Stimulated activated memory B cell treated with anti-CD40 and anti-IgM and Interleukin-4, amounts not matched to agents 10 μg/mL and 1 μg/mL and 100 μg/mL, for 72 hours (primary cell): ENCODE measurements around the gene ABCG1.
A peak's percentile ranks its signal among the peaks of the same experiment; 100 is the strongest.

Experiments
- ATAC-seq: fragments of 150-1000 bp; cut with Tn5 transposase; 2 replicates; pipeline ENCODE4 v1.10.0; 2021
- H3K27ac Mint-ChIP-seq: one replicate; pipeline ENCODE4 v1.8.0; 2022; ENCODE audit warnings: mild to moderate bottlenecking, mixed read lengths
- H3K27me3 Mint-ChIP-seq: one replicate; pipeline ENCODE4 v1.8.0; 2022; ENCODE audit warnings: mixed read lengths
- H3K36me3 Mint-ChIP-seq: one replicate; pipeline ENCODE4 v1.8.0; 2022; ENCODE audit warnings: mixed read lengths
- H3K4me1 Mint-ChIP-seq: one replicate; pipeline ENCODE4 v1.8.0; 2022; ENCODE audit warnings: mixed read lengths
- H3K4me3 Mint-ChIP-seq: one replicate; pipeline ENCODE4 v1.8.0; 2022; ENCODE audit warnings: mild to moderate bottlenecking, moderate library complexity, mixed read lengths
- H3K9me3 Mint-ChIP-seq: one replicate; pipeline ENCODE4 v1.8.0; 2022; ENCODE audit warnings: mixed read lengths

The ABCG1 gene

DNA sequence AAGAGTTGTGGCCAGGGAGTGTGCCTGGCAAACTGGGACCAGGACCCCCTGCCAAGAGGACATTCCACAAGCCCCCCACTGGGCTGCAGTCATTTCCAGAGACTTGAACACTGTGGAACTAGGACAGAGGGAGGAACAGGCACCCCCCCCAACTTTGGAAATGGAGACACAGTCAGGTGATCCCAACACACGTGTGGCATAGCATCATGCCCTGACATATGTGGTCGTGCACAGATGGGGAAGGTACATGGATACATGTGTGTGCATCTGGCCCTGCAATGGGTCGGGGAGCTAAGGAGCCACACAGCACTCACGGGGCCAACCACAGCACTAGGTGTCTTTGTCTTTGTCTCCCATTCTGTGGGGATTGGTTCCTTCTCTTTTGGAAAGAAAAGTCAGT is 102.9 kb downstream of the ABCG1 start:
- Mint-ChIP-seq H3K9me3 (peaks cover 3% of the 10 kb centered on the region), H3K4me3 (no peak overlapping the region)
- no peak for ATAC-seq

DNA sequence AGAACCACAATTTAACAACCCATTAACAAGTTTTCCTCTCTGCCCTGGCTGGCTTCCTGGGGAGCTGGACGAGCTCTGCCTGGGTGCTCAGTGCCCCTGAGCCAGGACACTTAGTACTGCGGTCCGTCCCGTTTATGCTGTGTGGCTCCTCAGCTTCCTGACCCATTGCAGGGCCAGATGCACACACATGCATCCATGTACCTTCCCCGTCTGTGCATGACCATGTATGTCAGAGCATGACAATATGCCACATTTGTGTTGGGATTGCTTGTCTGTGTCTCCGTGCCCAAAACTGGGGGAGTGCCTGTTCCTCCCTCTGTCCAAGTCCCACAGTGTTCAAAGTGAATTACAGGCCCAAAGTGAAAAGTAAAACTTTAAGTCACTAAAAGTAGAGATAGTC is 106.0 kb downstream of the ABCG1 start:
- Mint-ChIP-seq H3K27ac (no peak overlapping the region), H3K4me1 (peaks cover 4% of the 10 kb centered on the region), H3K9me3 (peaks cover 3% of the 10 kb centered on the region), H3K4me3 (no peak overlapping the region), H3K27me3 (peaks cover 61% of the 10 kb centered on the region), H3K36me3 (no peaks in the 10 kb centered on the region)
- no peak for ATAC-seq

More for the DNA sequence above, 102.9 kb downstream of the ABCG1 start:
- H3K4me1 Mint-ChIP-seq = peaks cover 13% of the 10 kb centered on the region
- peak overlapping the region; percentile 28 for H3K27ac Mint-ChIP-seq
- H3K27me3 Mint-ChIP-seq = peaks cover 79% of the 10 kb centered on the region
- no peaks in the 10 kb centered on the region for H3K36me3 Mint-ChIP-seq

DNA sequence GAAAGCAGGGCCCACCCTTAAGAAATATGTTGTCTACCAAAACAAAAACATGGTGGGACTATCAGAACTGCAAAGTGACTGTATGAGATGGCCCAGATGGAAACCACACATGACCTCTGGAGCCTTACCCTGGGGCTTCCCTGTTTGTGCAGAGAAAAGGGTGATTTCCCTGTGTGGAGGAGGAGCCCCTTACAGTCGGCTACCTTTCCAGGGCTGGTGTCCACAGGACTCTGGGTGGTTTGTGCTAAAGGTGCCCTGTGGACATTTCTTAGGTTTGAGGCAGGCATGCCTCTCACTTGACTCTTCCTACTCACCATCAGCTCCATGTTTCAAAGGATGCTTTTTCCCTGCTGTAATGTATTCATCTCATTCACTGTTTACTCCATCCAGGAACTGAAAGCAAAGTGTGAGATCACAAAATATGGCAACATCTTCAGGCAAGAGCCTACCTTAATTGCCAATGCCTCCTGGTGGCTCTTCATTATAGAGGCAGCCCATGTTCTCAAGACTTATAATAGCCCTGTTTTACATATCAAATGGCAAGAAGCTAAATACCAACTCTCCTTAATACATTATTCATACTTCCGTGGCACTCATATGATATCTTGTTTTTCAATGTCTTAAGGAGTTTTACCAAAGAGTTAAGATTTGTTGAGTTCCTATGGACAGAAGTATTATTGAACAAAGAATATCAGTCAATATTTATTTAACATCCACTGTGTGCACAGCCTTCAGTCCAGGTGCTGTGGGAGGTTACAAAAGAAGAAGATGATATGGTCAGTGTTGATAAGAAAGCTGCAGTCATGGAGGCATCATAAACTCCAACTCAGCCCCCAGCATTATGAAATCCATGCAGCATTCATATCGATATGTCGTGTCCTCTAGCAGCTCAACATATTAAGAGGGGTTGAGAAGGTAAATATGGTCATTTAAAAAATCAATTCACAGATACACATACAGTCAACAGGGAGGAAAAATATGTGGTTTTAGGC is 111.7 kb downstream of the ABCG1 start:
- peak overlapping the region; percentile 14 for H3K27ac Mint-ChIP-seq
- peaks cover 7% of the 10 kb centered on the region for H3K4me1 Mint-ChIP-seq
- H3K4me3 Mint-ChIP-seq = no peak overlapping the region
- peaks cover 14% of the 10 kb centered on the region for H3K9me3 Mint-ChIP-seq
- peak; percentile 79 for ATAC-seq
- H3K36me3 Mint-ChIP-seq = peaks cover 12% of the 10 kb centered on the region
- peaks cover 57% of the 10 kb centered on the region for H3K27me3 Mint-ChIP-seq

DNA sequence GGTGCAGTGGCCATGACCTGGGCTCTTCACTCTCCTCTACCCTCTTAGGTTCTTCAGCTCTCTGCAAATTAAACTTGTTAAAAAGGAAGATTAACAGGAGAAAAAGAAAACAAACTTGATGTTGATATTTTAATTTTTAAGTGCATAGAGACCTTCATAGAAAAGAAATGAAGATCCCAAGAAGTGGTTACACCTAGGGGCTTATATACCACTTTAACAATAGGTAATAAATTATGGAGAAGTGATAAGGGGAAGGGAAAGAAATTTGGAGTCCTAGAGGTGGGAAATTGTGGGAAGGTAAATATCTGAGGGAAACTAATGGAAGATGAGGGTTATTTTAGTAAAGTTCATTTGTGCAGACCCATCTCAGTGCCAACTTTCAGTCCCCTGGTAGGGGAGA is 112.7 kb downstream of the ABCG1 start:
- no peak overlapping the region for H3K4me3 Mint-ChIP-seq
- peaks cover 53% of the 10 kb centered on the region for H3K27me3 Mint-ChIP-seq
- no peak for ATAC-seq
- no peak overlapping the region for H3K27ac Mint-ChIP-seq
- H3K9me3 Mint-ChIP-seq = peaks cover 12% of the 10 kb centered on the region
- H3K4me1 Mint-ChIP-seq = peaks cover 7% of the 10 kb centered on the region
- H3K36me3 Mint-ChIP-seq = peaks cover 12% of the 10 kb centered on the region

DNA sequence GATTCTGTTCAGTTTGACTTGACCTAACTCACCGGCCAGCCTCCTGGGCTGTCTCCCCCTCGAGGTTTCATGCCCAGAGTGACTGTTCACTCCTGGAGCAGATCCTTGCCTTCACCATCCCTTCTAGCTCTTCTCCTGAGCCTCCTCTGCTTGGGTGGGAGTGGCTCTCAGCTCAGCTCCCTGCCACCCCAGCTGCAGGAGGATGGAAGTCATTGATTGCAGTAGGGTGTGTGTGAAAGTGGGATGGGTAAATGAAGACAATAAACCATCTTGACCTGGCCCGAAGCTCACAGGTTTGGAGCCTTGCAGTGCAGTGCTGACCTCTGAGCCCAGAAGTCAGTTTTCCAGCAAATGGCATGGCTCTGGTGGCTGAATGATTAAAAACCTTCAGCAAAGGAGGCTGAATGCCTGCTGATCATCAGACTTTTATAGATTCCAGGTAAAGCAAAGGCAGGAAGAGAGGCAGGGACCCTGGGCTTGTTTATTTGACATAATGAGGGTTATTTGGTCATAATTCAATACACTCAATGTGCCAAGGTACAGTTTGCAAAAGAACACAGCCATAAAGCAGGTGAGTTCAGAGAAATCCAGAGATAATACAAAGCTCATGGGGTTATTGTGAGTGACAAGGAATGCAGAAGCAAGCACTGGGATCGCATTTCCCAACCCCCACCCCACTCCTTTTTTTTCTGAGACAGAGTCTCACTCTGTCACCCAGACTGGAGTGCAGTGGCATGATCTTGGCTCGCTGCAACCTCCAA is 113.8 kb downstream of the ABCG1 start:
- peaks cover 12% of the 10 kb centered on the region for H3K9me3 Mint-ChIP-seq
- peaks cover 59% of the 10 kb centered on the region for H3K27me3 Mint-ChIP-seq
- peaks cover 13% of the 10 kb centered on the region for H3K4me1 Mint-ChIP-seq
- no peak overlapping the region for H3K27ac Mint-ChIP-seq
- H3K36me3 Mint-ChIP-seq = peaks cover 12% of the 10 kb centered on the region
- no peak for ATAC-seq
- no peak overlapping the region for H3K4me3 Mint-ChIP-seq

DNA sequence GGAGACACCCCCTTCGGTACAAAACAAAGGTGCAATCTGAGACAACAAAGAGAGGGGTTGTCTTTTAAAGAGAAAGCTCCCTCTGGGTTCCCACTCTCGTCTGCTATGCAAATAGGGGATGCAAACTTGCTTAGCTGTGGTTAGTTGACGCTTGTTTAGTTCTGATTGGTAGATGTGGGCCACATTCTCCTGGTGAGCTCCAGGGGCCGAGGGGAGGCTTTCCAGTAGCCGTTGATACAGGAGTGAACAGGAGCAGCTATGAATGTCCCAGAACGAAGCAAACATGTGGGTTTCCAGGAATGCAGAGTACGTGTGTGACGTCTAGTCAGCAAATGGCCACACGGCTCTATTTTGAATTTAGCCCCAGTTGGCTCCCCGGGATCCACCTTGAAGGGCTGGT is 117.1 kb downstream of the ABCG1 start:
- Mint-ChIP-seq H3K27me3 (peaks cover 57% of the 10 kb centered on the region), H3K27ac (no peak overlapping the region), H3K36me3 (peaks cover 9% of the 10 kb centered on the region), H3K4me3 (no peak overlapping the region), H3K4me1 (peaks cover 11% of the 10 kb centered on the region), H3K9me3 (peaks cover 7% of the 10 kb centered on the region)
- ATAC-seq = no peak

DNA sequence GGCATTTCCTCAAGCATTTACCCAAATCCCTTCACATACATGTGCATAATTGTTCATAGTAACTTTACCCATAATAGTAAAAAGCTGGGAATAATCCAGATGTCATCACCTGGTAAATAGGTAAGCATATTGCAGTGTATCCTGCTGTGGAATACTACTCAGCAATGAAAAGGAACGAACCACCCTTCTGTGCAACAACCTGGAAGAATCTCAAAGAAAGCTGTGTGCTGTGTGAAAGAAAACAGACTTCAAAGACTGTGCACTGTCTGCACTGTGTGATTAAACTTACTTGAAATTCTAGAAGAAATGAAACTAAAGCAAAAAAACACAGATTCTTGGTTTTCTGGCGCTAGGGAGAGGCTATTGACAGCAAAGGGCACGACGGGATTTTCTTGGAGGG is 118.3 kb downstream of the ABCG1 start:
- Mint-ChIP-seq H3K27ac (peak overlapping the region; percentile 46), H3K27me3 (peaks cover 46% of the 10 kb centered on the region), H3K36me3 (no peaks in the 10 kb centered on the region), H3K4me3 (no peak overlapping the region), H3K4me1 (peaks cover 11% of the 10 kb centered on the region), H3K9me3 (no peaks in the 10 kb centered on the region)
- no peak for ATAC-seq

DNA sequence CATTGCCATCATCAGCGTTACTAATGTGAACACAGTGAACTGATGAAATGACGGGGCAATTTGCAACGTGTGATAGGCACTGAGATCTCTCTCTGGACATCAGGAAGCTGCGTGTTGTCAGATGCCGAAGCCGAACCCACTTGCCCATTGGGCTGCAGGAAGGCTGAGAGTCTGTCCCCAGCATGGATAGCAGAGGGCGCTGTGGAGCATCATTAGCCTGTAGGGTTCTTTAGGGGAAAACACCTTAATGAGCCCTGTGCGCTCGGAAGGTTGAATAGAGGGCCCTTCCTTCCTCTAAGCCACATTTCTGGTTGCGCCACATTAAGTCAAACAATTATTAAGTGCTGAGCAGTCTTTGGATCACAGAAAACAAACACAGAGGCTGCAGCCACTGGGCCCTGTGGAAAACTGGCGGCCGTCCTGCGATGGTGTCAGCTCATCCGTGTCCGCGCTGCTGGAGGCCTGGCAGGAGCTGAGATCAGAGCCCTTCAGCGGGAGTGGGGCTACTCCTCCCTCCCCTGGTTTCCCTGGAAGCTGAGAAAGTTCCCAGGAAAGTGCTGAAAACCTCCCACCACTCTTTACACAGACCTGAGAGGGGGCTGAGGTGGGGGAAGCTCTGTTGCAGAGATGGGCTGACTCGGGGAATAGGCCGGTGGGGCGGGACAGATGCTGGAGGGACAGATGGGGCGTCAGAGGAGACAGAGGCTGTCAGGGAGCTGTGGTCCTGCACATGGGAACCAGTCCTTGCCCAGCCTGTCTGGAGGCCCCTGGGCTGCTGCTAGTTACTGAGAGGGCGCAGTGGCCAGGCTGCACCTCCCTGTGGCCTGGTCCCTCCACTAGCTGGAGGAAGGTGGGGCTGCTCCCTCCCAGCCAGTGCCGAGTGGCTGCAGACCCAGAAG is 119.1 kb downstream of the ABCG1 start:
- H3K36me3 Mint-ChIP-seq = no peaks in the 10 kb centered on the region
- peak; percentile 88 for ATAC-seq
- H3K27ac Mint-ChIP-seq = peak overlapping the region; percentile 46

DNA sequence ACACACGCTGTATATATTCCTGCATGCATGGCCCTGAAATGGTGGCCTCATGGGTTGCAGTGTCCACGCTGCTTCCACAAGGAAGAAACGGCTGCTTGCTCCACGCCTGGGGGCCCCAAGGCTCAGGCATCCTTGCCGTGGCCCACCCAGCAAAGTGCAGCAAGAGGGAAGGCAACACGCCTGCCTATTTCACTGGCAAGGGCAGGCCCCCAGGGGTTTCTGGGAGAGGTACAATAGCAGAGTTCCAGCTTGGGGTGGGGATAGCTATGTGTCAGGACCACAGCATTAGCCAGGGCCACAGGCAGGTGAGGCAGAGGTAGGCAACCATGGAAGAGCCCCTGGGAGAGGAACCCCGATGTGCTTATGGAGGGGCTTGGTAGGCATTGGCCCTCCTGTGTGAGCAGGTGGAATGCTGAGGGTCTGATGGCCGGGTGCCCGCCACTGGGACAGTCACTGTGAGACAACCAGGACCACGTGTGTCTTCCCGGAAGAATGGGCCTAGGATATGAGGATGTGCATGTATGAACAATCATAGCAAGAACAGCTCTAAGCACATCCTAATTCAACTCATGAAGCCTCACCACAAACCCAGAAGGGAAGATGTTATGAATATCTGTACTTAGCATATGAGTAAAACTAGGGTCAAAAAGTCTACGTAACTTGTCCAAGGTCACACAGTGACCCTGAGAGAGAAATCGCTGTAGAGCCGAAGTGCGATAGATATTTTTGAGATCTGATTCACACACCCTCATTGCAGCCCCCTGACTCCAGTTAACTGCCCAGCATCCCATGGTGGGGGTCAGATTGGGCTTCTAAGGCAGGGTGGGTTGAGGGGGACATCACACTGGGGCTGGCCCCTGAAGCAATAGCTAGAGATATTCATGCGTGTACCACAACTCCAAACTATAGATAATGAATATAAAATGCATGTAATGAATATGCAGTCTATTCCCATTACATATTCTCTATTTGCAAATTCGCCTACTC is 120.1 kb downstream of the ABCG1 start:
- H3K27ac Mint-ChIP-seq = peak overlapping the region; percentile 9
- H3K9me3 Mint-ChIP-seq = no peaks in the 10 kb centered on the region
- H3K36me3 Mint-ChIP-seq = no peaks in the 10 kb centered on the region
- H3K4me3 Mint-ChIP-seq = no peak overlapping the region
- peak; percentile 35 for ATAC-seq
- H3K27me3 Mint-ChIP-seq = peaks cover 41% of the 10 kb centered on the region
- H3K4me1 Mint-ChIP-seq = peaks cover 11% of the 10 kb centered on the region

More for the DNA sequence above, 119.1 kb downstream of the ABCG1 start:
- H3K4me3 Mint-ChIP-seq = no peak overlapping the region
- no peaks in the 10 kb centered on the region for H3K9me3 Mint-ChIP-seq
- H3K27me3 Mint-ChIP-seq = peaks cover 41% of the 10 kb centered on the region
- peaks cover 11% of the 10 kb centered on the region for H3K4me1 Mint-ChIP-seq

DNA sequence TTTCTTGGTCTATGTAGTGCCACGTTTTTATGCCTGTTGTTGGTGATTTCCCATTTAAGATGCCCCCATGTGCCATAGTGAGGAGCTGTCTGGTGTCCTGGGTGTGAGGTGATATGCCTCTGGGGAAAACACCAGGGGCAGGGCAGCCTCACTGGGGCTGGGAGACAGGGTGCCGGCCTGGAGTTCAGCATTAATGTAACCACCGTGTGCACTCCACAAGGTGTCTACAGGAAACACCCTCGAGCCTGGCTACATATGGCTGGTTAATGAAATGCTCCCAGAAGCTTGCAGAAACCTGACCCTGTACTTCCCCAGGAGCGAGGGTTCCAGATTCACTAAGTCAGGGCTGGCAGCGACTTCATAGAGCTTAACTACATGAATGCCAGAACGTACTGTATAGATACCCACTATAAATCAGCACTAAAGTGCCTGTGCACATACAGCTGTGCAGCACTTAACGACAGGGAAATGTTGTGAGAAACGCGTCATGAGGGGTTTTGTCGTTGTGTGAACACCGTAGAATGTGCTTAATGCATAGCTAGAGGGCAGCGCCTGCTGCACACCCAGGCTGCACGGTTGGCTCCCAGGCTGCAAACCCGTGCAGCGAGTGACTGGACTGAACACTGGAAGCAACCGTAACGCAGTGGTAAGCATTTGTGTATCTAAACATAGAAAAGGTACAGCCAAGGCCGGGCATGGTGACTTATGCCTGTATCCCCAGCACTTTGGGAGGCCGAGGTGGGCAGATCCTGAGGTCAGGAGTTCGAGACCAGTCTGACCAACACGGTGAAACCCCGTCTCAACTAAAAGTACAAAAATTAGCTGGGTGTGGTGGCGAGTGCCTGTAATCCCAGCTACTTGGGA is 121.5 kb downstream of the ABCG1 start:
- ATAC-seq = no peak
- Mint-ChIP-seq H3K4me1 (peaks cover 11% of the 10 kb centered on the region), H3K27me3 (peaks cover 29% of the 10 kb centered on the region), H3K4me3 (no peak overlapping the region), H3K27ac (peak overlapping the region; percentile 24), H3K9me3 (no peaks in the 10 kb centered on the region), H3K36me3 (no peaks in the 10 kb centered on the region)

DNA sequence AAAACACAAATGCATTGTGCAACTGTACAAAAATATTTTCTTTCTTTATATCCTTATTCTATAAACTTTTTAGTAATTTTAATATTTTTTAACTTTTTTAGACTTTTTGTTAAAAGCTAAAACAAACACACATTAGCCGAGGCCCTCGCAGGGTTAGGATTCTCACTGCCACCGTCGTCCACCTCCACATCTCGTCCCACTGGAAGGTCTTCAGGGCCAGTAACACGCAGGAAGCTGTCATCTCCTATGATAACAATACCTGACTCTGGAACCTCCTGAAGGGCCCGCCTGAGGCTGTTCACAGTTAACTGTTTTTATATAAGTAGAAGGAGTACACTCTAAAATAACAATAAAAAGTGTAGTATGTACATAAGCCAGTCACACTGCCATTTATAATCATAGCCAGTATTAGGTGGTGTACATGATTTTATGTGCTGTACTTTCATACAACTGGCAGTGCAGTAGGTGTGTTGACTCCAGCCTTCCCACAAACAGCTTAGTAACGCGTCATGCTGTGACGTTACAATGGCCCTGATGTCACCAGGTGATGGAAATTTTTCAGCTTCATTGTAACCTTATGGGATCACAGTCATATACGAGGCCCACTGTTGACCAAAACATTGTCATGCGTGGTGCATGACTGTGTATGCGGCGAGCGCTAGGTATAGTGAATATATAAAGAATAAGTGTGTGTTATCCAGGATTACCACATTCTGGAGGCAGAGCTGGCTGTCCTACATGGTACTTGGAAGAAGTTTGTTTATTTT is 123.0 kb downstream of the ABCG1 start:
- ATAC-seq = no peak
- Mint-ChIP-seq H3K9me3 (no peaks in the 10 kb centered on the region), H3K4me3 (no peak overlapping the region), H3K4me1 (peaks cover 11% of the 10 kb centered on the region), H3K27ac (no peak overlapping the region), H3K36me3 (no peaks in the 10 kb centered on the region), H3K27me3 (peaks cover 37% of the 10 kb centered on the region)

DNA sequence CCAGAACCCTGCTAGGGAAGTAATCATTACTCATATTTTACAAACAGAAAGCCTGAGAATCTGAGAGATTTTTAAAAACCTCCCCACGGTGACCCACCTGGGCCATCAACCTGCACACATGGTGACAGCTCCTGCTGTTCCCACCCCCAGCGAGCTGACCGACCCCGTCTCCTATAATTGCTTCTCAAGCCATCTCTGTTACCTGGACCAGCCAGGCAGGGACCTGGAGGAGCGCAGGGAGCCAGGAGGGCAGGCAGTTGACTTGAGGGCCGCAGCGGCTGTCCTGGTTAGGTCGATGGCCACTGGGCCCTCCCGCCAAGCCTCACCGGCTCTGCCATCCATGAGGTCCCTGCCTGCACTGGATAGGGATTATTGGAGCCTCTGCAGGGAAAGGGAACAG is 124.2 kb downstream of the ABCG1 start:
- ATAC-seq = no peak
- H3K27me3 Mint-ChIP-seq = peaks cover 31% of the 10 kb centered on the region
- peaks cover 2% of the 10 kb centered on the region for H3K4me1 Mint-ChIP-seq
- H3K27ac Mint-ChIP-seq = no peak overlapping the region
- no peaks in the 10 kb centered on the region for H3K36me3 Mint-ChIP-seq
- no peak overlapping the region for H3K4me3 Mint-ChIP-seq
- H3K9me3 Mint-ChIP-seq = no peaks in the 10 kb centered on the region
